TTC549 (cell line): ENCODE results near the gene LAMC1.

Source experiments
- FAIRE-seq: peaks from 2 replicates; lab custom pipeline; 2012; peaks lifted over from hg19 to GRCh38; lab: Jason Lieb, UNC

The LAMC1 gene

DNA sequence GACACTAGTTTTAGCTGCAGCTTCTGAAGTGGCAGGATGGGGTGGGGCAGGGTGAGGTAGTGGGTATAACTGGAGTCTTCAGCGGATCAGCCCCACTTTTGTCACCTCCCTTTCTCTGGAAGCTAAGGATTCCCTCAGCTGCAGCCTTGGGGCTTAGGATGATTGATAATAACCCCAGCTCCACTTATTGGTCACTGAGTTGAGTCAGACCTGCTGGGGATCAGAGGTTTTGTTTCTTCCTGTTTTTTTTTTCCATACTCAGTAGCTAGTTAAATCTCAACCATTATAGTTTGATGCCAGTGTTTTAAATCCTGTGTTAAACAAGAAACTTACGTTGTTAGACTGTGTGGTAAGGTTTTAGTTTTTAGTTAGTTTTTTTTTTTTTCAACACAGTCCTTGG lies 57.2 kb downstream of the LAMC1 start:
- no peak for FAIRE-seq

GRCh38 chr1:183081402-183082120 lies 58.3 kb downstream of the LAMC1 start:
- no peak for FAIRE-seq

- no peak for FAIRE-seq
Measured at GRCh38 chr1:183082650-183083049, 59.4 kb downstream of the LAMC1 start.

GRCh38 chr1:183087001-183087400 lies 63.8 kb downstream of the LAMC1 start:
- FAIRE-seq, result no peak

GRCh38 chr1:183089025-183089639 lies 65.9 kb downstream of the LAMC1 start:
- FAIRE-seq, result no peak

DNA sequence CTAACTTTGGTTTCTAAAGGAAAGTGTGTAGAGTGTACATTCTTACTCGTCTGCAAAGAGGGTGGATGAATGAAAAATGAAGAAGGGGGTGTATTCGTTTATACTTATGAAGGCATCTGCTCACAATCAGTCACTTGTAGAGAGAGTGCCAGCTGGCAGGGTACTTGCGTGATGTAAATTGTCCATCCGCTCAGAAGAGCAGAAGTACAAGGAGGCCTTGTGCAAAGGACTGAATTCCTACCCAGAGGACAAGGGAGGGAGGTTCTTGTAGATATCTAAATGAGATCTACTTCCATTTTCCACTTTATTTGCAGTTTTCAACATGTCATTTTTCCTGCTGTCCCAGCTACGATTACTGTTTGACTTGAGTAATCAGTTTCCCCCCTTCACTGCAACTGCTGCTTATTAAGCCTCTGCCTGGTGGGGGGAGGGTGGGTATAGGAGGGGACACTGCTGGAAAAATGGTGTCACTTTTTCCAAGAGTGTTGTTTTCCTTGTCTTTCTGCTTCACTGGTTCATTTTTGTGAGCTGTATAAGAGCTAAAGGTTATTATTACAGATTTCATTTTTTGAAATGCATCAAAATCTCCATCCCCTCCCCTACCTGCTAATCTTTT lies 67.3 kb downstream of the LAMC1 start:
- no peak for FAIRE-seq

- FAIRE-seq, result no peak
Measured at GRCh38 chr1:183091181-183091580, 68.0 kb downstream of the LAMC1 start.

- FAIRE-seq, result no peak
Measured at GRCh38 chr1:183092350-183092749, 69.1 kb downstream of the LAMC1 start.

DNA sequence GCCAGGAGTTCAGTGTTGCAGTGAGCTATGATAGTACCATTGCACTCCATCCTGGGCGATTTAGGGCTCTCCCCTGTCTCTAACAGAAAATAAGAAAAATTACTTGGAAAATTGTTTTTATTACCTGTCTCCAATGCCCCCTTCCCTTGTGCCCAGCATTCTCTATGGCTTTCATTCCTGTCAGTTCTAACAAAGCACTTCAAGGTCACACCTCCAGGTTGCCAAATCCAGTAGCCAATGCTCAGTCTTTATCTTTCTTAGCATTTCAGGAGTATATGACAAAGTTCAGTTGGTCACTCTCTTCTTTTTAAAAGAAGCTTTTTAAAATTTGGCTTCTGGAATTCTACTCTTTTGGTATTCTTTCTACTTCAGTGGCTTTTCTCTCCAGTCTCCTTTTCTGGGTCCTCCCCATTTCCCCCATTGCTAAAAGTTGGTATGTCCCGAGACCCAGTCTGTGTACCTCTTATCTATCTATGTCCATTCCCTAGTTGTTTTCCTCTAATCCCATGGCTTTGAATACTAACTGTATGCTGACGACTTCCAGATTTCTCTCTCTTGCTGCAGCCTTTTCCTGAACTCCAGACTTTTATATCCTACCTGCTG lies 69.9 kb downstream of the LAMC1 start:
- no peak for FAIRE-seq

DNA sequence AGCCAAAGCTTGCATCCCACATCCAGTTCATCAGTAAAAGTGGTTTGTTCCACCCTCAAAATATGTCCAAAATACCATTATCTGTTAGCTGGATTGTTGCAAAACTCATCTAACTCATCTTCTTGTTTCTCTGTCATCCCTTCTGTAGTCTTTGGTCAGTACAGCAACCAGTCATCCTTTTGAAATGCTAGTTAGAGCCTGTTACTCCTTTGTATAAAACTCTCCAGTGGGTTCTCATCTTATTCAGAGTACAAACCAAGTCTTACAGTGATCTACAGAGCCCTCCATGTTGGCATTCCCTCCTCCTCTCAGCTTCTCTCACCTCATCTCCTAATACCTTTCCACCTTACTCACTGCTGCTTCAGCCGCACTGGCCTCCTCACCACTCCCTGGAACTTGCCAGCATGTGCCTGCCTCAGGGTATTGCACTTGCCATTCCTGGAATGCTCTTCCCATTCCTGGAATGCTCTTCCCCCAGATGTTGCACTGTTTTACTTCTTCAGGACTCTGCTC lies 70.6 kb downstream of the LAMC1 start:
- FAIRE-seq, result no peak

DNA sequence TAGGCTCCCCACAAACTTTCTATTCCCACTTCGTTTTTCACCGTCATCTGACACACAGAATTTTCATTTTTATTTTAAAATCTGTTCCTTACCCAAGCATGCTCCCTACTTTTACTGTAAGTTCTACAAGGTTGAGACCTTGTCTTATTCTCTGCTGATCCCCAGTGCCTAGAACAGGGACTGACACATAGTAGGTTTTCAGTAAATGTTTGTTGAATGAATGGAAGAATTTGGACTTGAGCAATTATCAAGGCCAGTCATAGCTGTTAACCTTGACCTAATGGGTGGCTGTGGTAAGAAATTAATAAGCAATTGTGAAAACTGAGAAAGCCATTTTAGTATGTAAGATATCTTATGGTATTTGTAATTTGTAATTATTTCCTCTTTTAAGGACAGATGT lies 71.1 kb downstream of the LAMC1 start:
- no peak for FAIRE-seq

DNA sequence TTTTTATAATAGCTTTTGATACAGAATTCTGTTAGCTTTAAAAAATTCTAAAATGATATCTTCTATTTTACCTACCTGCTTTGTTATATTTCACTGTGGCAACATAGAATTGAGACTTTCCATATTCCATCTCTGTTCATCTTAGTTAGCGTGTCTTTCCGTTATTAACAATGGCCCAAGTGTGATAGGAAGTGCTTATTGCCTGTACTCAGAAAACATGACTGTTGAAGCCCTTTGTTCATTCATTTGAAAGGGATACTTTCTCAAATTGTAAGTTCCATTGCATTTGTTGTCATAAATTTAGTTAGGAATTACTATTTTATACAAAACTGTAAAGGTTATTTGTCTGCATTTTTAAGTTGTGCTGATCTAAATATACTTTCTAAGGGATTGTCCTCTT lies 73.1 kb downstream of the LAMC1 start:
- FAIRE-seq, result no peak

- no peak for FAIRE-seq
Measured at GRCh38 chr1:183096894-183097293, 73.7 kb downstream of the LAMC1 start.

GRCh38 chr1:183097438-183098051 lies 74.3 kb downstream of the LAMC1 start:
- FAIRE-seq, result no peak

- no peak for FAIRE-seq
Measured at GRCh38 chr1:183098317-183098716, 75.1 kb downstream of the LAMC1 start.

DNA sequence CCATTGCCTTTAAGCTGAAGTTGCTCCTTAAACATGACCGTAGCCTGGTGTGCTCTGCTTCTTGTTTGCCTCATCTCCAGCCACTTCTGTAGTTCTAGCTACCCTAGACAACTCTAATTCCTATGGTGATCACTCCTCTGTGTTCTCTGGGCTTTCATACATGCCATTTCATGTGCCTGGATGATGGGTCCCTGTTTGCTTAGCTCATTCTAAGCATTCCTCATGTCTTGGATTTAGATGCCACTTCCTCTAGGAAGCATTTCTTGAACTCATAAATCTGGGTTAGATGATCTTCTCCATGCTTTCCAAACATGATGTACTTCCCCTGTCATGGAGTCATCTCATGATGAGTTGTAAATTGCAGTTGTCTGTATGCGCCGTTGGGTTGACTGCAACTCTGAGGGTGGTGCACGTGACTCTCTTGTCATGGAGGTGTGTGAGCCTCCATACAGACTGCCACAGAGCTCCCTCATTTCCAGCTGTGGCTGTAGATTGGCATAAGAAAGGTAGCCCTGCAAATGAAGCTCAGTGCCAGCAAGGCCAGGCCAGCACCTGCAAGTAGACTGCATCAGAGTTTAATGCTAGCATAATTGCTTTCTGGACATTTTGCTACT lies 77.2 kb downstream of the LAMC1 start:
- no peak for FAIRE-seq

DNA sequence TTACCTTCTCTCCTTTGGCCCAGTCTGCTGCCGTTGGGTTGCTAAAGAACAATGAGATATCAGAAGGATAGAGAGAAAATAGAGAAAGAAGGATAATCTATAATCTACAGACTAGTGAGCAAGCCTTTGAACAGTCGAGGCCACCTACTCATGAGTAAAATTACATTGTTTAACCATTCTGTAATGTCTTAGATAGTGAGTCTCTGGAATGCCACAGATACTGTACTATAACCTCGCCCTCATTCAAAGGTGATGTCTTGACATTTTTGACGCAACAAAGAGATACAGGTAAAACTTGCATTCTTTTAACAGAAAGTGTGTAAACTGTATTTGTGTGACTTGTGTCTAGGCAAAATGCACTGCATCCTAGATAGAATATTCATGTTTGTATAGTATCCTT lies 77.9 kb downstream of the LAMC1 start:
- FAIRE-seq, result no peak

GRCh38 chr1:183101841-183102276 lies 78.6 kb downstream of the LAMC1 start:
- FAIRE-seq, result no peak

GRCh38 chr1:183103147-183103546 lies 79.9 kb downstream of the LAMC1 start:
- FAIRE-seq, result no peak

DNA sequence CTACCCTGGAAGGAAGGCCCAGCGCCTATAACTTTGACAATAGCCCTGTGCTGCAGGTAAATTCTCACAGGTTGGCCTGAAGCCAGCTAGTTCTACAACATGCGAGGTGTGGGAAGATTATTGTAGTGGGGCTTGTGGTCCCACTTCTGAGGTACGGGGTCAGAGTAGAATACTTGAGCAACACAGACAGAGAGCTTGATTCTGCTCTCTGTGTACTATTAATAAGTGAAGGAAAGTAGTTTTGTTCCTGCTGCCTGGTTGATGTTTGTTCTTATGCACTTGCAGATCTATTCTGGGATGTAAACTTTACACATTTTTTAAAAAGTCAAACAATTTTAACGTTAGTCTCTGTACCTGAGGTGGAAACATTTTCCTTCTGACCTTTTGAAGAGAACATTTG lies 80.4 kb downstream of the LAMC1 start:
- no peak for FAIRE-seq

- FAIRE-seq, result no peak
Measured at GRCh38 chr1:183105449-183105848, 82.2 kb downstream of the LAMC1 start.

DNA sequence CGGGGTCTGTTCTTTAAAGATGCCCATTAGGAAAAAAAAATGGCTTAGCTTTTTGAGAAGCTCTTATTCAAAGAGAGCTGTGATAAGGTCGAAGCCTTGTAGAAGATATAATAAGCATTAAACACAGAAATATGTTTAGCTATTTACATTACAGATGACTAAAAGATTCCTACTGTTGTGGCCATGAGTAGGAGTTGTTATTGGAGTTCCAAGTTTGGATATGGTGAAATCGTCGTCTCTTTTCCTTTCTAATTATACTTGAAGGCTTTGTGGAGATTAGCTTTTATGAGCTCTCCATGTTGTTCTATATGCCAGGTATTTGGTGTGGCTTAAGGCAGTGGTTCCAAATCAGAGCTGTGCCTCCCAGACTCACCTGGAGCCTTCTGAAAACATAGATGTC lies 82.9 kb downstream of the LAMC1 start:
- FAIRE-seq, result no peak
